GM23248 (cell line): Measurements from ENCODE around the gene PDCD1LG2. TPM values are rescaled to one million over a fixed set of nuclear protein-coding genes. Genes with fewer than 3 reads are reported as not detected.

Experiments
- DNase-seq: peaks from one replicate; pipeline ENCODE4 v3.0.0-alpha.2; 2015
- H2AFZ ChIP-seq: fragments of 200-600 bp; sonication (generic); 2 replicates; pipeline ENCODE4 v1.6.1; 2016; ENCODE audit warnings: antibody characterized with exemption
- H3F3A ChIP-seq: fragments of 200-600 bp; sonication (generic); 2 replicates; pipeline ENCODE4 v1.6.1; 2016; ENCODE audit warnings: mild to moderate bottlenecking, antibody characterized with exemption, mixed run types; ENCODE audit not compliant: insufficient read depth
- H3K27ac ChIP-seq: fragments of 200-600 bp; sonication (generic); 2 replicates; pipeline ENCODE4 v1.5.1; 2016; ENCODE audit warnings: mild to moderate bottlenecking
- H3K27me3 ChIP-seq: fragments of 200-600 bp; sonication (generic); replicated peaks from 2 replicates; pipeline ENCODE4 v1.6.1; 2016; ENCODE audit warnings: mild to moderate bottlenecking; ENCODE audit not compliant: insufficient read depth
- H3K36me3 ChIP-seq: fragments of 200-600 bp; sonication (generic); 2 replicates; pipeline ENCODE4 v1.6.1; 2016; ENCODE audit warnings: low read depth, mild to moderate bottlenecking
- H3K4me1 ChIP-seq: fragments of 200-600 bp; sonication (generic); 2 replicates; pipeline ENCODE4 v1.6.1; 2016; ENCODE audit warnings: mild to moderate bottlenecking; ENCODE audit not compliant: insufficient read depth
- H3K4me2 ChIP-seq: fragments of 200-600 bp; sonication (generic); one replicate; pipeline ENCODE4 v1.6.1; 2016; ENCODE audit warnings: mild to moderate bottlenecking; ENCODE audit not compliant: unreplicated experiment
- H3K4me3 ChIP-seq: fragments of 200-600 bp; sonication (generic); 2 replicates; pipeline ENCODE4 v1.5.1; 2016; ENCODE audit warnings: mild to moderate bottlenecking
- H3K79me2 ChIP-seq: fragments of 200-600 bp; sonication (generic); 2 replicates; pipeline ENCODE4 v1.6.1; 2016; ENCODE audit warnings: mild to moderate bottlenecking; ENCODE audit not compliant: insufficient read depth
- H3K9ac ChIP-seq: fragments of 200-600 bp; sonication (generic); 2 replicates; pipeline ENCODE4 v1.6.1; 2016; ENCODE audit warnings: mild to moderate bottlenecking
- H3K9me2 ChIP-seq: fragments of 200-600 bp; sonication (generic); 2 replicates; pipeline ENCODE4 v1.6.1; 2016; ENCODE audit warnings: mixed run types, mild to moderate bottlenecking, moderate library complexity; ENCODE audit not compliant: insufficient read depth
- H3K9me3 ChIP-seq: fragments of 200-600 bp; sonication (generic); one replicate; pipeline ENCODE4 v1.6.1; 2017; ENCODE audit warnings: low read depth
- H4K20me1 ChIP-seq: fragments of 200-600 bp; sonication (generic); 2 replicates; pipeline ENCODE4 v1.6.0; 2016; ENCODE audit not compliant: insufficient read depth
- EZH2 ChIP-seq: fragments of 200-600 bp; sonication (generic); IDR thresholded peaks from 2 replicates; pipeline ENCODE4 v1.6.1; 2018; ENCODE audit warnings: antibody characterized with exemption, mild to moderate bottlenecking; ENCODE audit not compliant: insufficient read depth, poor library complexity, severe bottlenecking
- EZH2phosphoT487 ChIP-seq: fragments of 200-600 bp; sonication (generic); IDR thresholded peaks from 2 replicates; pipeline ENCODE4 v1.6.1; 2018; ENCODE audit warnings: antibody characterized with exemption, moderate library complexity, mild to moderate bottlenecking, low read depth; ENCODE audit not compliant: insufficient read depth
- WGBS, 2 experiments: methylation state at CpG; one replicate each; pipeline ENCODE4 v1.1.6; 2015 to 2017; ENCODE audit warnings: low lambda C conversion rate in 2 of 2, low coverage in 1 of 2; ENCODE audit errors: missing lambda C conversion rate in 2 of 2; 5-methylcytosine and 5-hydroxymethylcytosine counted together
- in situ Hi-C: fragments of 300-500 bp; cut with MboI; formaldehyde crosslinking; loops from 2 replicates; pipeline ENCODE4 v1.15.0; 2020
- polyA plus RNA-seq: library from polyadenylated mRNA; unstranded; fragments of >200 nt; fragmentation: Nextera tagmentation; extraction: Ambion mirVana; gene quantifications from 2 replicates; pipeline ENCODE4 v1.2.1, GENCODE V29; 2016
- total RNA-seq: library from RNA; depleted of rRNA; stranded (reverse); fragments of >200 nt; shearing (Covaris generic); gene quantifications from 2 replicates; pipeline ENCODE4 v1.2.3, GENCODE V29; 2014

Gene PDCD1LG2
- total and polyA plus RNA-seq, 2 experiments from 2014 or later = 31.7 to 34.7 TPM

DNA sequence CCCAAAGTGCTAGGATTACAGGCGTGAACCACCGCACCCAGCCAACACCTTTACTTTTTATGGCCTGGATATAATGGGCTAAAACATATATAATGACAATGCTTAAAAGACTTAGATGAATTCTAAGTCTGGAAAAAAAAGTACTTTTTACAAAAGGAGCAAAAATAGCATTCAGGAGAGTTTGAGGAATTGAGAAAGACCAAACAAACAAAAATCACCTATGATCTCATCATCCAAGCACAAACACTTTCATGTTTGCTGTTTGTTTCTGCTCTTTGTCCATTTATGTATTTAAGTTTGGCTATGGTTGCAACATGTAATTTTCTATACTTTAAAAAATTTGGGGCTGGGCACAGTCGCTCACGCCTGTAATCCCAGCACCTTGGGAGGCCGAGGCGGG is 63.8 kb downstream of the PDCD1LG2 start:
- no peaks in the 10 kb centered on the region for H3K9me3 ChIP-seq
- TF ChIP-seq EZH2 = no peak
- no peak for TF ChIP-seq EZH2phosphoT487
- H4K20me1 ChIP-seq = no peaks in the 10 kb centered on the region
- H2AFZ ChIP-seq = no peak overlapping the region
- H3K79me2 ChIP-seq = no peaks in the 10 kb centered on the region
- H3K4me3 ChIP-seq = no peak overlapping the region
- no peak for DNase-seq
- no peak overlapping the region for H3K9ac ChIP-seq
- H3K27ac ChIP-seq = no peak overlapping the region
- H3F3A ChIP-seq = peaks cover 7% of the 10 kb centered on the region; the same call in 1 of the 2 replicates
- no peaks in the 10 kb centered on the region for H3K27me3 ChIP-seq
- H3K4me2 ChIP-seq = no peak overlapping the region
- WGBS, 2 experiments = 96 to 99% methylated on average over 6 of the region's 6 CpGs
- H3K36me3 ChIP-seq = peaks cover 12% of the 10 kb centered on the region; the same call in 1 of the 2 replicates
- H3K4me1 ChIP-seq = peaks cover 10% of the 10 kb centered on the region
- no peaks in the 10 kb centered on the region for H3K9me2 ChIP-seq
- in situ Hi-C loops = no loop called here

DNA sequence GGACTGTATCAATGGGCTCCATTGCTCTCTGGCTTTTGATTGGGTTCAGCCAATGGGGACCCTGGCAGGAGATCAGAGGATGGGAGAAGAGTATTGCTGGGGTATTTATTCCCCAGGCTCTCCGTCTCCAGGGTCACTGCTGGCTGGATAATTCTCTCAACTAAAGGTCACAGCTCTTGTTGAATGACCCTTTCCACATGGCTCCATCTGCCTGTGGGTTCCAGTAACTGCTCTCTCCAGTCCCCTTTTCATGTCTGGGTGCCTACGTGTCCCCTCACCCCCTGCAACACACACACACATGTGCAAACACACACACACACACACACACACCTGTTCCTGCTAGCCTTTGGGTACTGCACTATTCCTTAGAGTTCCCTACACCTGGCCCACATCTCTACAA is 64.7 kb downstream of the PDCD1LG2 start:
- H3K9ac ChIP-seq = no peak overlapping the region
- in situ Hi-C loops = no loop called here
- H4K20me1 ChIP-seq = no peaks in the 10 kb centered on the region
- 84 to 85% methylated on average over 2 of the region's 2 CpGs for WGBS, 2 experiments
- no peak for TF ChIP-seq EZH2phosphoT487
- no peak for TF ChIP-seq EZH2
- H3K79me2 ChIP-seq = no peaks in the 10 kb centered on the region
- H3K4me3 ChIP-seq = no peak overlapping the region
- H3K4me2 ChIP-seq = no peak overlapping the region
- H3K9me2 ChIP-seq = no peaks in the 10 kb centered on the region
- H2AFZ ChIP-seq = no peak overlapping the region
- DNase-seq = no peak
- no peaks in the 10 kb centered on the region for H3K27me3 ChIP-seq
- H3K27ac ChIP-seq = no peak overlapping the region
- peaks cover 7% of the 10 kb centered on the region; the same call in 1 of the 2 replicates for H3F3A ChIP-seq
- H3K4me1 ChIP-seq = peaks cover 10% of the 10 kb centered on the region
- H3K9me3 ChIP-seq = no peaks in the 10 kb centered on the region
- H3K36me3 ChIP-seq = peaks cover 8% of the 10 kb centered on the region; the same call in 1 of the 2 replicates

DNA sequence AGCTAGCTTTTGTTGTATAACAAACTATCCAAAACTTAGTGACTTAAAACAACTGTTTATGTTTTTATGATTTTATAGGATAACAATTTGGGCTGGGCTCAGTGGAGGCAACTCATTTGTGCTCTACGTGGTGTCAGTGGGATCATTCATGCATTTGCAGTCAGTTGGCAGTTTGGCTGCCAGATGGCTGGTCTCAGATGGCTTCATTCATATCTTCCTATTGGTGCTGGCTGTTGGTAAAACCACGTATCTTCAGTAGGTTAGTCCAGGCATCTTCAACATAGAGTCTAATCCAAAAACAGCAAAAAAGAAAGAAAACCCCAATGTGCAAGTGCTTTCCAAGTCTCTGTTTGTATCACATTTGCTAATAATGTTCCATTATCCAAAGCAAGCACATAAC is 66.9 kb downstream of the PDCD1LG2 start:
- DNase-seq = no peak
- WGBS, 2 experiments = 55 to 58% methylated on average over 2 of the region's 2 CpGs

DNA sequence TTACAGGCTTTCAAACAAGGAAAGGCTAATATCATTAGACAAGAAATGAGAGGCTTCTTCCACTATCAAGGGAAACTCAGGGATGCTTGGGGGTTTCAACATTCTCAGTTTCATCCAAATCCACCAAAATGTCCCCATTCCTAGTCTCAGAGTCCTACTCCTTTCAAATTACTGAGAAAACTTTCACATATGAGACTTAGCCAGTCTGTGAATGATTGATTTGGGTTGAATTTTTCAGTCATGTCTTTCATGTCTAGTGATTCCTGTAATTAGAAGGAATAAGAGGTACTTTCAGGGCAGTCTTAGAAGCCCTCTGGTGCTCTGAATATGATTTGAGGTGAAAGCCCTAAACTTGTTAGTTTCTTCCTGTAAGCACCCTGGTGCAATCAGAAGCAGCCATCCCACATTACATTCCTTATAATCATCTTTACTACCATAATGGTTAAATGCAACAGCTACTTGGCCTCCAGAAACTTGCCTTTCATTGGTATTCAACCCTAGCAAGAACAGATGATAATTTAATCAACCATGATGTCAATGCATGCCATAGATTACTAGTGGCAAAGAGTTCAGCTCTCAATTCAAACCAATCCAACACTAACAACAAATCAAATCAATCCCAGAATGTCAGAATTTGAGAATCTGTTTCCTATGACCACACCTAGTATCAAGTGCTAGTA is 67.8 kb downstream of the PDCD1LG2 start:
- Histone ChIP-seq H3K4me2 (no peak overlapping the region), H3K36me3 (no peaks in the 10 kb centered on the region), H3K79me2 (no peaks in the 10 kb centered on the region), H3K4me3 (no peak overlapping the region), H2AFZ (no peak overlapping the region), H3K4me1 (peaks cover 18% of the 10 kb centered on the region), H3K9me2 (no peaks in the 10 kb centered on the region), H3K27ac (no peak overlapping the region), H3K27me3 (no peaks in the 10 kb centered on the region), H4K20me1 (no peaks in the 10 kb centered on the region), H3F3A (peaks cover 18% of the 10 kb centered on the region), H3K9ac (no peak overlapping the region), H3K9me3 (no peaks in the 10 kb centered on the region)
- in situ Hi-C loops = no loop called here
- DNase-seq = peak; percentile 9
- TF ChIP-seq EZH2phosphoT487 = no peak
- TF ChIP-seq EZH2 = no peak

More for the DNA sequence above, 66.9 kb downstream of the PDCD1LG2 start:
- H3K27ac ChIP-seq = no peak overlapping the region
- no peaks in the 10 kb centered on the region for H3K36me3 ChIP-seq
- no peaks in the 10 kb centered on the region for H3K27me3 ChIP-seq
- TF ChIP-seq EZH2 (no peak), EZH2phosphoT487 (no peak)
- no peaks in the 10 kb centered on the region for H4K20me1 ChIP-seq
- no peak overlapping the region for H3K4me3 ChIP-seq
- no peak overlapping the region for H2AFZ ChIP-seq
- no peak overlapping the region for H3K4me2 ChIP-seq
- in situ Hi-C loops = no loop called here
- H3K79me2 ChIP-seq = no peaks in the 10 kb centered on the region
- H3K9me3 ChIP-seq = no peaks in the 10 kb centered on the region
- H3K9me2 ChIP-seq = no peaks in the 10 kb centered on the region
- peaks cover 10% of the 10 kb centered on the region for H3K4me1 ChIP-seq
- peaks cover 9% of the 10 kb centered on the region; the same call in 1 of the 2 replicates for H3F3A ChIP-seq
- H3K9ac ChIP-seq = no peak overlapping the region

DNA sequence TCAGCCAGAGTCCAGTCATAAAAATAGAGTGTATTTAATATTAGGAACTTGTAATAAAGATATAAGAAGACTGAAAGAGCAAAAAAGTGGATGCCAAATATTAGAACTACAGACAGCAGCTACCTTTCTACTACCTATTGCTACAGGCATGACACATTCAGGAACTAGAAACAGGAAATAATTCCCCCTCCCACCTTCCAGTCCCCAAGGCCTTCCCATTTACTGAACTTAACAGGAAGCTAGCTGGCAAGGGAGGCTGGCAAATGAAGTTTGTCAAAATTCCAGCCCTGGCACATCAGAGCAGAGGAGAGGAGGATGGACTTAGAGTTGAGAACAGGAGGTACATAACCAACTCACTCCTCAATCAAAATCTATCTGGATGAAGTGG is 68.4 kb downstream of the PDCD1LG2 start:
- H3K4me2 ChIP-seq = no peak overlapping the region
- H2AFZ ChIP-seq = no peak overlapping the region
- H3K9me2 ChIP-seq = no peaks in the 10 kb centered on the region
- no peaks in the 10 kb centered on the region for H3K27me3 ChIP-seq
- in situ Hi-C loops = no loop called here
- no peak overlapping the region for H3K4me3 ChIP-seq
- no peak for DNase-seq
- H3F3A ChIP-seq = peaks cover 23% of the 10 kb centered on the region
- H3K9me3 ChIP-seq = no peaks in the 10 kb centered on the region
- H3K4me1 ChIP-seq = peaks cover 24% of the 10 kb centered on the region
- no peaks in the 10 kb centered on the region for H3K79me2 ChIP-seq
- no peaks in the 10 kb centered on the region for H4K20me1 ChIP-seq
- no peak overlapping the region for H3K27ac ChIP-seq
- no peaks in the 10 kb centered on the region for H3K36me3 ChIP-seq
- TF ChIP-seq EZH2phosphoT487 (no peak), EZH2 (no peak)
- no peak overlapping the region for H3K9ac ChIP-seq
